ENCODE results near the gene PTH2.
"Not testable (repeated sequence)": the region's sequence is repeated elsewhere in the genome, so short reads cannot be mapped to it uniquely, and the experiment has no call there.

Gene PTH2

GRCh38 chr19:49374665-49375434 is 48.4 kb downstream of the PTH2 start:
- no peak for DNase-seq

GRCh38 chr19:49373174-49373573 is 50.1 kb downstream of the PTH2 start:
- not testable (repeated sequence) for DNase-seq
